SK-N-SH (cell line): ENCODE measurements around the gene CCHCR1.

ENCODE experiments used
- EP300 ChIP-seq, 2 experiments: IDR thresholded peaks; 2 replicates each; pipeline versions ENCODE4 v1.4.0 to v1.6.1; 2012; ENCODE audit warnings: borderline replicate concordance in 1 of 2, low read depth in 1 of 2, low read length in 1 of 2
- POLR2AphosphoS5 ChIP-seq: IDR thresholded peaks from 2 replicates; pipeline ENCODE4 v1.6.1; 2012; ENCODE audit warnings: low read depth, low read length
- RCOR1 ChIP-seq: fragments of 150-350 bp; IDR thresholded peaks from 2 replicates; pipeline ENCODE4 v1.6.1; 2017; ENCODE audit warnings: antibody characterized with exemption, low read length
- TAF1 ChIP-seq: IDR thresholded peaks from 2 replicates; pipeline ENCODE4 v1.6.1; 2012; ENCODE audit warnings: low read depth, mild to moderate bottlenecking, low read length, moderate library complexity, borderline replicate concordance
- TF ChIP-seq, protein P1 (sequence below): fragments of 200-600 bp; sonication (generic); IDR thresholded peaks from 2 replicates; pipeline ENCODE4 v1.6.1; 2017; ENCODE audit warnings: antibody characterized with exemption, mild to moderate bottlenecking, moderate library complexity
- TF ChIP-seq, protein P2 (sequence below): IDR thresholded peaks from 2 replicates; pipeline ENCODE4; 2012
- TF ChIP-seq, protein P3 (sequence below): IDR thresholded peaks from 2 replicates; pipeline ENCODE4 v1.4.0; 2012; ENCODE audit warnings: low read depth

DNA sequence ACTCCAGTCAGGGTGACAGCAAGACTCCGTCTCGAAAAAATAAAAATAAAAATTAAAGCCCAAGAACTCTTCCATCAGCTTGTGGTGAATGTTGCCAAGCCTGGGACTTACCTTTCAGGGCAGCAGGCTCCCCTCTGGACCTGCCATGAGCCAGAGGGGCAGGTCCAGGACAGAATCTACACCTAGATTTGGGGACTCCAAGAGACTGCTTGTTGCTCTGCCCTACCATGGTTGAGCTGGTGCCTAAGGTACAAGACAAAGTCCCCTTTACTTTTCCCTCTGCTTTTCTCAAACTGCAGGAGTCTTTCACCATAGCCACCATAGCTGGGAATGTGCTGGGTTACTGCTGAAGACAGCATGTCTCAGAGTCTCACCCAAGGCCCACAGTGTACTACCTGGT is 54.5 kb downstream of the CCHCR1 start:
- TF ChIP-seq, protein P1, sequence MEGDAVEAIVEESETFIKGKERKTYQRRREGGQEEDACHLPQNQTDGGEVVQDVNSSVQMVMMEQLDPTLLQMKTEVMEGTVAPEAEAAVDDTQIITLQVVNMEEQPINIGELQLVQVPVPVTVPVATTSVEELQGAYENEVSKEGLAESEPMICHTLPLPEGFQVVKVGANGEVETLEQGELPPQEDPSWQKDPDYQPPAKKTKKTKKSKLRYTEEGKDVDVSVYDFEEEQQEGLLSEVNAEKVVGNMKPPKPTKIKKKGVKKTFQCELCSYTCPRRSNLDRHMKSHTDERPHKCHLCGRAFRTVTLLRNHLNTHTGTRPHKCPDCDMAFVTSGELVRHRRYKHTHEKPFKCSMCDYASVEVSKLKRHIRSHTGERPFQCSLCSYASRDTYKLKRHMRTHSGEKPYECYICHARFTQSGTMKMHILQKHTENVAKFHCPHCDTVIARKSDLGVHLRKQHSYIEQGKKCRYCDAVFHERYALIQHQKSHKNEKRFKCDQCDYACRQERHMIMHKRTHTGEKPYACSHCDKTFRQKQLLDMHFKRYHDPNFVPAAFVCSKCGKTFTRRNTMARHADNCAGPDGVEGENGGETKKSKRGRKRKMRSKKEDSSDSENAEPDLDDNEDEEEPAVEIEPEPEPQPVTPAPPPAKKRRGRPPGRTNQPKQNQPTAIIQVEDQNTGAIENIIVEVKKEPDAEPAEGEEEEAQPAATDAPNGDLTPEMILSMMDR, result no peak
- TF ChIP-seq, protein P2, sequence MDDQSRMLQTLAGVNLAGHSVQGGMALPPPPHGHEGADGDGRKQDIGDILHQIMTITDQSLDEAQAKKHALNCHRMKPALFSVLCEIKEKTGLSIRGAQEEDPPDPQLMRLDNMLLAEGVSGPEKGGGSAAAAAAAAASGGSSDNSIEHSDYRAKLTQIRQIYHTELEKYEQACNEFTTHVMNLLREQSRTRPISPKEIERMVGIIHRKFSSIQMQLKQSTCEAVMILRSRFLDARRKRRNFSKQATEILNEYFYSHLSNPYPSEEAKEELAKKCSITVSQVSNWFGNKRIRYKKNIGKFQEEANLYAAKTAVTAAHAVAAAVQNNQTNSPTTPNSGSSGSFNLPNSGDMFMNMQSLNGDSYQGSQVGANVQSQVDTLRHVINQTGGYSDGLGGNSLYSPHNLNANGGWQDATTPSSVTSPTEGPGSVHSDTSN, result no peak
- TF ChIP-seq RCOR1 (no peak), POLR2AphosphoS5 (no peak), TAF1 (no peak), EP300 (IDR thresholded peaks at IDR 0.05; ENCODE audit: borderline replicate concordance in 1 of 2, low read depth in 1 of 2, low read length in 1 of 2) (no peak)
- TF ChIP-seq, protein P3, sequence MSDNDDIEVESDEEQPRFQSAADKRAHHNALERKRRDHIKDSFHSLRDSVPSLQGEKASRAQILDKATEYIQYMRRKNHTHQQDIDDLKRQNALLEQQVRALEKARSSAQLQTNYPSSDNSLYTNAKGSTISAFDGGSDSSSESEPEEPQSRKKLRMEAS, result no peak
